ENCODE measurements around the gene STK24. TPM values are rescaled to one million over a fixed set of nuclear protein-coding genes. Genes with fewer than 3 reads are reported as not detected.
"Not testable (repeated sequence)": the region's sequence is repeated elsewhere in the genome, so short reads cannot be mapped to it uniquely, and the experiment has no call there.

The STK24 gene
- total RNA-seq, 1 donor from 2014 or later = 32.8 TPM

DNA sequence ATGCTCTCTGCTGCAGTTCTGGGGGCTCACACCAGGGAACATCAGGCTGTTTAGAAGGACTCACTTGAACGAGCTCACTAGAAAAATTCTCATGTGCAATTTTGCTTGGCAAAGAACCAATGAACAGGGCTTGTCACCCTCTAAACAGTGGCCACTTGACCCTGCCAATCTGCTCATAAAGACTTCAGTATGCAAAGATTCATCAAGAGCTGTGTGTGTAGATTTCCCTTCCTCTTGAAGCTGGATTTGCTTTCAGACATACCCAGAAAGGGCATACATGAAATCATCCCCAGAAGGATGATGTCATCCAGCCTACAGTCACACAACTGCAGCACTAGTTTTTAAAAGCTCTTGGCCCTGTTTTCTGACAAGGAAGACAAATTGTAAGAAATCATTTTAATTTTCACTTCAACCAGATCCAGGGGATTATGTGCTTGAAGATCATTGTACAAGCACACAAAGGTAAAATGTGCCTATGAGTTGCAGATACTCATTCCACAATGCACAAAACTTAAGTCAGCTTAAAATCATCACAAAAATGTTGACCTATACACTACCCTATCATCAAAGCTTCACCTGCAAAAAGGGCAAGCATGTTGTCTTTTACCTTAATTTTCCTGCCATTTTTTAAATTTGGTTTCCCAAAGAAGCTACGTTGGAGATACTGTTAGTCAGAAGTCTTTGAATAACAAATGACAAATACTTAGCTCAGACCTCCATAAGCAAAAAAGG, 5.2 kb upstream of the STK24 start:
- no peak for DNase-seq

DNA sequence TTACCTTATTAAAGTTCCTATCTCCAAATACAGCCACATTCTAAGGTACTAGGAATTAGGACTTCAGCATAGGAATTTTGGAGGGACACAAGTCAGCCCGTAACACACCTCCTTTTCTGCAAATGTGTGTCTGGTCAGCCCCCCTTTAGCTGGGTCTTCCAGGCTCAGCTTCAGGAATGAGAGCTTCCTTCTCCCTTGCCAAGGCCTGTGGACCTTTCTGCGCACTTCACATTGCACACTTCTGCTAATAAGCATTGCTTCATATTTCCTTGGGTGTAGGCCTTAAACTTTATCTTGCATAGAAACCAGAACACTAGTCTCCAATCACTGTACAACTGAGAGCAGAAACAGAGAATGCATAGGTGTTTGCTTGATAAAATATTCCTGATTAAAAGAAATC, 4.5 kb upstream of the STK24 start:
- DNase-seq = no peak

DNA sequence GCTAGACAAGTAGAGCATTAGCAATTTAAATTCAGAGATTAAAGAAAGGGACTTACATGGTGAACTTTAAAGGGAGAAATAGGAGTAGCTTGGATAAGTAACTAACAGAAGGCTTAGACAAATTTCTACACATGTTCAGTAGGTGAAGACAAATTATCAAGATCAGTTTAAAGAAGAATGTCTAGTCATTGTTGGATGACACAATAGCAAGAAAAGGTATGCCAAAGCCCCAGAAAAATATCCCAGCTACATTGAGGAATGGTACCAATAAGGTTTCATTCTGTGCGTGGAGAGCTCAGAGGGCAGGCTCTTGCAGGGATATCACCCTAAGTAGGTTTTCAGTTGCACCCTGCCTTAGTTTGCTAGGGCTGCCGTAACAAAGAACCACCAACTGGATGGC, 3.5 kb upstream of the STK24 start:
- DNase-seq = no peak

DNA sequence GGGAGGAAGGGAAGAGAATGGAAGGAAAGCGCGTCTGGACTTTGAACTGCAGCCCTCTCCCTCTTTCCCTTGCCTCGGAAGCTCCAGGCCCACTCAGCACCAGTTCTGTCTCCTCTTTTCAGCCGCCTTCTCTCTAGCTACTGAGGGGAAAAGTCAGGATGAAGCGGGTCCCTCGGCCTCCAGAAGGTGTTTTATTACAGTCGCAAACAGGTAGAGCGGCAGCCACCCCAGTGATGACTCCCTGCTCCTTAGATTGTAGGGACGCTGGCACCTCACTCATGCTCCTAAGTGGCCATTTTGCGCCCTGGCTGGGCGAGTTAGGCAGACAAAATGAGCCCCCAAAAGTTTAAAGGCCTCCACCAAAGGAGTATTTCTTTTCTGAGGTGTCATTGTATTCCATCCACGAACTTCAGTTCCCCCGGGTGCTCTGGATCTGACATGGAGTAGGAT, 954 bp upstream of the STK24 start:
- DNase-seq = no peak

DNA sequence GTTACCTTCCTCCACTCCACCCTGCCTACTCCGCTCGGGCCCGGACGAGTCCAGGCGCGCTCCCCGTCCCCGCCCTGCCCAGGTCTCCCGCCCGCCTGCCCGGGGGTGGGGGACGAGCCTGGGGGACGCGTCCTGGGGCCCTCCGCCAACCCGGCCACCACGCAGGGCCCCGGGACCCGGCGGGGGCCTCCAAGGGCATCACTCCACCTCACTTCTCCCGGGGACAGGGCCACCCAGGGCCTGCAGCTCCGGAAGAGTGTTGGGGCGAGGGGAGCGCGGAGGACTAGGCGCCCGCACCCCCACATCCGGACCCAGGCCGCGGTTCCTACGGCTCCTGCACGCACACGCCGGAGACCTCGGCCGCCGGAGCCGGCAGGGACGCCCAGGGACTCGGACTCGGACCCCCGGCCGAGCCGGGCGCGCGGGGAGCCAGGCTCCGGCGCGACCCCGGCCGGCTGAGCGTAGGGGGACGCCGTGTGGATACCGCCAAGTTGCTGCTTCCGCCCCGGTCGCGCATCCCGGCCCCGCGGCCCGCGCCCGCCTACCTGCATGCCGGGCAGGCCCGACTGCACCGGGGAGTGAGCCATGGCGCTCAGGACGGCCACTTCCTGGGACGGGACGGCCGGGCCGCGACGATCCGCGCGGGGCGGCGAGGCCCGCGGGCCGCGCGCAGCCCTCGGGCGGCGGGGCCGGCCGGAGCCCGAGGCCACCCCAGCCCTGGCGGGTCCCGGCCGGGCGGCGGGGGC, 534 bp downstream of the STK24 start:
- DNase-seq = no peak

DNA sequence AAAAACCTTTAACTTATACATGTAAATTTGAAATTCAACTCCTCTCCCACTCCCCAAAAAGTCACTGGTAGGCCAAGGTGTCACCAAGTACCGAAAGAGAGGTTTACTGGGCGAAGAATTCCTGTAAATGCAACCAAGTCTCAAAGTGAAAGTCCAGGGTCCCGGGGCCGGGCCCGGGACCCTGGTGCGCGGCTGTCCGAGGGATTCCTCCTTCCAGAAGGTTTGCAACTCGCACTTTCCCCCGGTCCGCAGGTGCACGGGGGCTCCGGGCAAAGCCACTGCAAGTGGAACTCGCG, 1.1 kb downstream of the STK24 start:
- no peak for DNase-seq

DNA sequence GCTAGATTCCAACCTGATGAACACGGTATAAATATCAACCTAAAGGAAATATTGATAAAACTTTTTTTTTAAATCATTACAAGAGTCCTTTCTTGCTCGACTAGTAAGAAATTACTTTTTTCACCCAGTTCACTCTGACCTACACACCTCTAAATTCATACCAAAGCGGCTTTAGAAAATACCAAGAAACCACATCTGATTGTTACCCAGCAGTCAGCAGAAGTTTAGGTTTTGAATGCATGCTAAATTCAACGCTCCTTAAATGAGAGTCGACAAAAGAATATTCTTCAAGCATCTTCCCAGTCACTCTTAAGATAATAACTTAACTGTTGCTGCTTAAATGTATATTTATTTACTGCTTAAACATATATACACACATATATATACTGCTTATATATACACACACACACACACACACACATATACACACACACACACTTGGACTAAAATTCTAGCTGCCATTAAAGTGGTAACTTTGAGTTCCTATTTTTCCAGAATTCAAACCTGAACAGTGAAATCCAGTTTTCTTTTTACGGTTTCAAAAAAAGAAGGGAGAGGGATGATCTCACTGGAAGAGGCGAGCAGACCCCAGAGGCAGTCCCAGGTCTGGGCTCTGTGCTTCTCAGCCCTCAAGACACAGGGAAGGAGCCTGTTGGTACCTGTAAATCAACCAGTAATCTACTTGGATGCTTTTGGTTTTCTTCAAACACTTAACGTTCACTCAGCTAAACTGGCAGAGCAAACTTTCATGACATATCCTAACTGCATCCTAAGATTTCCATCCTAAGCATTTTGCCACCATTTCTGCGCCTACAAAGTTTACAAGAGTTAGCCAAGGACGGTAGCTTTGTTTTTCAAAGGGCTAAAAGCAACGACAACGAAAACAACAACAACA, 1.7 kb downstream of the STK24 start:
- no peak for DNase-seq

DNA sequence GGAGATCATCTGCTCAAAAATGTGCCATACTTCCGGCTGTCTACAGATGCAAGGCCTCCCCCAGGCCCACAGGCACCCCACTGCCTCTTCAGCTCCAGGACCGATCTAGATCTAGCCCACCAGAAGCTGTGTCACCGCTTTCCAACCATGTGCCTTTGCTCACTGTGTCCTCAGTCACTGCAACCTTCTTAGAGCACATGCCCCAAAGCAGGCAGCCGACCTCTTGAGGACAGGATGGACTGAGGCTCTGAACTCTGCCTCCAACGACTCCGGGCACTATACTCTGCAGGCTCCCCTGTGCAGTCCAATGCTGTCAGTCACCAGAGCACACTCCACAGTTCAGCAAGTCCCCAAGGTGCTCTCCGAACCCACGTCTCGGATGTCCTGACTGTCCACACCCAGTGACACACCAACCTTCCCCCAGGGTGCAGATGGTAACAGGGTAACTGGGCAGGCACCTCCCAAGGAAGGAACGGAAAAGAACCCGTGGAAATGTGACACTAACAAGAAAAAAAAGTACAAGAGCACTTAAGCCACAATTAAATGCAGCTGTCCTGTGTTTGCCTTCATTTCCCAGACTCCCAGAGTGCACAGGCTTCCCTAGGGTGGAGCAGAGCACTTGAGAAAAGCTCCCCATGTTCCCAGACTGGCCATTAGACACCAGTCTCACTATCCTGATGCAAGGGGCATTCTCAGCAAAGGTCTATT, 4.8 kb downstream of the STK24 start:
- no peak for DNase-seq

DNA sequence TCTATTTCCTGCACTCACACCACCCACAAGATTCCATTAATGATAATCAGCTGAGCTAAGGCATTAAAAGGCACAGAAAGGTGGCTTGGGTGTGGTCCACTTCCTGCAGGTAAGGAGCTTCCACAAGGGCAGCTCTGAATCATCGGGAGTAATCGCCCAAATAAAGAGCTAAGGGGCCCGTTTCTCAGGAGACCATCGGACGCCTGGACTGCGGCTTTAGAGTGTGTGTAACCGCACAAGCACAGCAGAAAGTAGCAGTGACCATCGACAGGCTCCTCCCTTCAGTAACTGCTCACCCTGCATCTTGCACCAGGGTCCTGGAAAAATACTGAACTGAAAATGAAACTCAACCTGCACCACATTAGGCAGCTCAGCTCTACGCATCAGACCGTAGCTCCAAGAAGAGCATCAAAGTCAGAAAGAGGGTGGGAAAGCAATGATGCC, 6.0 kb downstream of the STK24 start:
- DNase-seq = no peak

DNA sequence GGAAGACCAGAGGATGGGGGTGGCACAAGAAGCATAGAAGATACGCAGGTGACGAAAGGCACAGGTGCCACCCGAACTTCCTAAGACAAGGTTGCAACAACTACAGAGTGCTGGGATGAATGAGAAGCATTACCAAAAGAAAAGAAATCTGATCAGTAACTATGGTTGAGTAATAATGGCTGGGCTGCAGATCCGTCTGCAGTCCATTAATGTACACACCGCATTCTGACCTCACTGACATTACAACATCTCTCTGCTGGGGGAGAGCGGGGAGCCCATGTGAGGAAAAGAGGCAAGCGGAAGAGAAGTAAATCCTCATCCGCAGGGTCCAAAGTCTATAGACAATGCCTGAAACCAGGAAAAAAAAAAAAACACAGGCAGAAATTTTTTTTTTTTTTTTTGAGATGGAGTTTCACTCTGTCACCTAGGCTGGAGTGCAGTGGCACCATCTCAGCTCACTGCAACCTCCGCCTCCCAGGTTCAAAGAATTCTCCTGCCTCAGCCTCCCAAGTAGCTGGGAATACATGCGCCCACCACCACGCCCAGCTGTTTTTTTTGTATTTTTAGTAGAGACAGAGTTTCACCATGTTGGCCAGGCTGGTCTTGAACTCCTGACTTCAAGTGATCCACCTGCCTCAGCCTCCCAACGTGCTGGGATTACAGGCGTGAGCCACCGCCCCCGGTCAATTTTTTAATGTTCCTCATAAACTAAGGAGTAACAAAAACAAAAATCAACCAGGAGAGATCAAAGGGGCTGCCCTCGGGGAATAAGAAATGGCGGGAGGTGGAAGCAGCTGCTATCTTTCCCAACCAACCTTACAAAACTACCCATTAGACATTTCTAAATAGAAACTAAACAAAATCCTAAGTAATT, 7.2 kb downstream of the STK24 start:
- not testable (repeated sequence) for DNase-seq

DNA sequence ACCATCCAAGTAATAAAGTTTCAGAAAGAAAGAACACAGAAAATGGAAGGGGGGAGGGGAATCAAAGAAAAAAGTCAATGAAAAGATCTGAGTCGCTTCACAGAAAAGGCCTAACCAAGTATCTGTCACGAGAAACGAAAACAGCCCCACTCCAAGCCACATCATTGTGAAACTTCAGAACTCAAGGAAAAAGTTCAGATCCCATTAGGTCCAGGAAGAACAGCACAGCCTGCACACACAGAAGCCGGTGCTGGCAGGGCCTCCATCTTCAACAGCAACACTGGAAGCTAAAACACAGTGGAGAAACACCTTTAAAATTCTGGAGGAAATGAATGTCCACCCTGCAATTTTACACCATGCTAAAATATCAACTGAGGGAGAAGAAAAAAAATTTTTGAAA, 8.0 kb downstream of the STK24 start:
- DNase-seq = no peak

DNA sequence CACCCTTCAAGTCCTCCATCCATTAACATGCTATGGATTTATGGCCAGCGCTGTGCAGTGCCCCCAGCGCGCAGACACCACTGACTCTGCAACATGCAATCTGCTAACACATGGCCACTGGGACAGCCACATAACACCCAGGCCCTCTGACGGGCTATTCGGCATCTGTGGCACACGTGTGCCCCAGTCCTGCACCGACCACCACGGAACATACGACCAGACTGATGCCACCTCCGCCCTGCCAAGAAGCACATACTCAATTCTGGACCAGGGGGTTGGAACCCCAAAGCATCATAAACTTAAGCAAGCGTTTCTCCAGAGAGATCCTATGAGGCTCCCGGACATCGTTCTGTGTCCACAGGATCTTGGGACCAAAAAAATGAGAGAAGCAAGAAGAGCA, 9.8 kb downstream of the STK24 start:
- DNase-seq = no peak

DNA sequence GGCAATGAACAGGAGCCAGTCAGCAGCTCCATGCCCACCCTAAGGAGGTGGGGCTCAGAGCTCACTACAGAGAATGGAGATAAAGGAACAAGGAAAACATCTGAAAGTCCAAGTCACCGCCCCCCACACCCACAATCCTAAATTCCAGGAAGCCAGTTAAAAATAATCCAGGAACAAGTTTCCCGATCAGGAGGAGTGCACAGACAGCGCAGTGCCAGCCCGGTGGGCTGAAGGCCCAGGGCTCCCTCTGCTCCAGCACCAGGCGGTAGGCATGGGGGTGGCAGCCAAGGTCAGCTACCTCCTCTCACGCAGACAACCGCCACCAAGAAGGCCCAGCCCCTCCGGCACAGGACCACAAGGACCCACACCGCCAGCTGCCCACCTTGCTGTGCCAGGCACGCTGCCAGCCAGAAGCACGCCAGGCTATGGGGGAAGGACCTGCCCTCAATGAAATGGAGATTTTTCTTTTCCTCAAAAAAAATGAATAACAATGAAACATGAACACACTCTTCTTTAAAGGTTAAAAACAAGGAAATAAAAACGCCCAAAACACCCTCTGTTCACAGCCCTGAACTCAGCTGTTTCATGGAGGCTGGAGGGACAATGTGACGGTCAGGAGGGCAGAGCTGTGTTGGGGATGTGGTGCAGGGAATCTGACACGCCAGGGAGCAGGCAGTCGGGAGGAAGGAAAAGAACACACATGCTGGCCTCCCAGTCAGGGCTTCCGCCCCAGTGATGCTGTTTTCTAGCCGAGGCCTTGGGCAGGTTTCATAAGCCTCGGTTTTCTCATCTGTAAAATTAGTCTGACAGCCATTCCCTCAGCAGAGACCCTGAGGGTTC, 11.0 kb downstream of the STK24 start:
- DNase-seq = no peak

DNA sequence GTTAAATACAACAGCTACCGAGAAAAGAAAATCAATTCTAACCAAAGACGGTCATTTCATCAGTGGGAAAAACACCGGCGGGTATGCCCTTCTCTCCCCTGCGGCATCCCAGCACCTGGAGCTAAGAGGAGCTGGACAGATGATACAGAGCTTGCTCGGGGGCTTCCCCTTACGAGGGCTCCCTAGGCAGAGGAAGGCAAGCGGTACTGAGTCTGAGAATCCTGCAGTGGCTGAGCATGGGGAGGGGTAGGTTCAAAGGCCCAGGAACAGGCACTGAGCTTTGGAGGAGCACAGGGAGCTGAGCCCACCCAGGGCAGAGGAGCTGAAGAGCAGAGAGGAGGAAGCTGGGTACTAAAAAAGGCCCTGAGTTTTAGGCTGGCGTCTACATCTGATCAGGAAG, 12.7 kb downstream of the STK24 start:
- DNase-seq = no peak

DNA sequence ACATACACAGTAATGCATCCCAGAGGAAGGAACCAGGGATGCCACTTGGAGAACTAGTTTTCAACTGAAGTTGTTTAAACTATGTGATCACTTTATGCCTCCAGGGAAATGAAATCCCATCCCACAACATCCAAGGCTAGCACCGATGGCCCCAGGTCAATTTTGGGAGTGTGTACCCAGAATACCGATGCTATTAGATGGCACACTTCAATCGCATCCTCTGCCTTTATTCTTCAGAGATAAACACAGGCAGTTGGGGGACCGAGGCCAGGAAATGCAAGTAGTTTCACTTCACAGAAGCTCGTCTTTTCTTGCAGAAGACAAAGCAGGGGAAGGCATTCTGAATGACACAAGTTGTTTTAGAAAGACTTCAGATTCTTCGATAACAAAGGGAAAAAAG, 13.8 kb downstream of the STK24 start:
- no peak for DNase-seq

DNA sequence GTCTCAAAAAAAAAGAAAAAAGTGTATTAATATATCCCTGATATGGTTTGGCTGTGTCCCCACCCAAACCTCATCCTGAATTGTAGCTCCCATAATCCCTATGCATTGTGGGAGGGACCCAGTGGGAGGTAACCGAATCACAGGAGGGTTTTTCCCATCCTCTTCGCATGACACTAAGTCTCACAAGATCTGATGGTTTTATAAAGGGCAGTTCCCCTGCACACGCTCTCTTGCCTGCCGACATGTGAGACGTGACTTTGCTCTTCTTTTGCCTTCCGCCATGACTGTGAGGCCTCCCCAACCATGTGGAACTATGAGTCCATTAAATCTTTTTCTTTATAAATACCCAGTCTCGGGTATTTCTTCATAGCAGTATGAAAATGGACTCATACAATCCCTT, 17.7 kb downstream of the STK24 start:
- no peak for DNase-seq

DNA sequence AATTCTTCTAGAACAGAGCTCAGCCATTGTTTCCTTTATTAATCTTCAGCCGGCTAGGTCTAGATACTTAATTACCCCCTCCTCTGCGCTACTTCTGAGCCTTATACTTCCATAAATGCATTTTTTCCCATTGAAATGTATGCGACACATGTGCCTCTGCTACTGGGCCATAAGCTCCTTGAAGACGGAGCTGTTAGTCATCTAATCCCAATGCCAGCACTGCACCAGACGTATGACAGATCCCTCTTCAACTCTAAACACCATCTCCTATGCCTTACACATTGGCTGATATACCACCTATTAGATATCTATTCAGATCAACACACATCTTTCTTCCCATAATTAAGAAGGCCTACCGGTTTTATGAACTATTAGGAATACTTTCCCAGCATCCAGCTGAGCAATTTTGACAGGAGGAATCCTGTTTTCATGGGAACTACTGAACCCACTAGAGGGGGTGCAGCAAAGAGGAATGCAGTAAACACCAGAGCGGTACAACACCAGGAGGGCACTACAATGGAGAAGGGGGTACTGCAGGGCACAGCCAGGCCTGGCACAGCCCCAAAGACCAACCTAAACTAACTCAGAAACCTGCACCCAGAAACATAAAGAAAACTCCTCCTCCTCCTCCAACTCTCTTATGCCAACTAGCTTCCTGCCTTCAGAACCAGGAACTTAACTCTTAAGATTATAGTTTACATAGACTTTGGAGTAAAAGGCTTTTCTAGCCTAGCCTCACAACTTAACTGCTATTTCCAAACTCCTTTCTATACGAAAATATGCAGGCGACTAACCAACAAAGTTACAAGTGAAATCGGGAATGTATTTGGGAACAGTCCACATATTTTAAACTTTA, 18.7 kb downstream of the STK24 start:
- DNase-seq = no peak

DNA sequence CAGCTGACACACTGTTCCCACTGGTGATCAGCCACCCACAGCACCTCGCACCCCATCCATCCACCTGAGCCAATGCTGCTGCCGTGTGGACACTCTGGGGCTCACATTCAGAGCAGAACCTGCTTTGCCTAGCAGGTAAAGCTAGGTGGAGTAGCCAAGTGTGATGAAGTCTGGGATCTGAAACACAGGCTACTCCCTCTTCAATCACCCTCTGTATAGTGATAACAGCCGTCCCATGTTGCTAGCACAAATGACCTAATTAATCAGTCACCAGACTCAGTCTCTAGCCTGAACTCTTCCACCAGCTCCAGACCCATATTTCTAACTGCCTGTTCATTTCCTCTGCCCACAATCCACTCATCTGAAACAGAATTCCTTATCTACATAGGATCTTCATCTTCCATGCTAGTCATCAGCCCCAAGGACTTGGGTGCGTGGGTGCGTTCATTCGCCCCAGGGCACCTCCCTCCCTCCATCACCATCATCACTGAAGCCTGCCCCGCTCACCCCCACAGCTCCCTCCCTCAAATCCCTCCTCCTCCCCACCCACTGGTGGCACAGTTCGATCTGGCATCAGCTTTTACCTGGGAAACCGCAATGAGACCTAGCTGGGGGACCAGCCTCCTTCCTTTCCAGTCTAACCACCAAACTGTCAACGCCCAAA, 19.8 kb downstream of the STK24 start:
- no peak for DNase-seq
